GM12892 (cell line): ENCODE measurements around the gene KIF19.

Experiments used
- DNase-seq: peaks from one replicate; pipeline ENCODE4 v3.0.0; 2011; ENCODE audit not compliant: insufficient read length
- FAIRE-seq: peaks from 2 replicates; lab custom pipeline; 2011; peaks lifted over from hg19 to GRCh38; lab: Jason Lieb, UNC
- POLR2A ChIP-seq: IDR thresholded peaks from 2 replicates; pipeline ENCODE4 v1.6.1; 2011; ENCODE audit warnings: low read depth, low read length, control low read depth
- POLR2AphosphoS5 ChIP-seq: IDR thresholded peaks from 2 replicates; pipeline ENCODE4 v1.6.1; 2011; ENCODE audit warnings: low read depth, low read length, control low read depth
- TAF1 ChIP-seq: IDR thresholded peaks from 2 replicates; pipeline ENCODE4 v1.6.1; 2011; ENCODE audit warnings: low read depth, mild to moderate bottlenecking, control low read depth, low read length, borderline replicate concordance

The KIF19 gene

DNA sequence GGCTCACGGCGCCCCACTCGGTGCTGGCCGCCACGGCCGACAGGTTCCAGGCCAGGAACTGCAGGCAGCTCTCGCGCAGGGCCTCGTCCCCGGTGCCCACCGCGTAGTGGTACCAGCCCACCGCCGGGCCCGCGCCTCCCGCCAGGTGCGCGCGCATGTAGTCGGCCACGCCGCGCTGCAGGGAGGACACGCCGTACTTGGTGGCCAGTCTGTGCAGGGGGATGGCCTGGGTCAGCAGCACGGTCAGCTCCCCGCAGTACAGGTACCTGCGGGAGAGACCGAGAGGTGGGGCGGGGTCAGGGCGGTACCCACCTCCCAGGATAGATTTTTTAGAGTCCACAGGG lies 31.4 kb downstream of the KIF19 start:
- DNase-seq (no peak), FAIRE-seq (no peak)

DNA sequence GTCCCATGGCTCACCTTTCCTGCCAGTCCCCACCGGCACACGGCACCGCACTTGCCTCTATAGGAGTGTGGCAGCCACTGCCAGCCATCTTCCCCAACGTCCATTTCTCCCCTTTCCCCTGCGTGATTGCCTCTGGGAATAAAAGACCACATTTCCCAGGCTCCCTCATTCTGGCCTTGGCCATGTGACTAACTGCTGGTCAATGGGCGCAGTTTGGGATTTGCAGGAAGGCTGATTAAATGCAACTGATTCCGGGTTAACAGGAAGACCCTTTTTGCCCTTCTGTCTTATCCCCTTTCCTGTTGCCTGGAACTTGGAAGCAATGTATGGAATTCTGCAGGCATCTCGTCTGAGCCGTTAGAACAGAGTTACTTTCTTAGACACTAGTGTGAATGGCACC lies 32.7 kb downstream of the KIF19 start:
- DNase-seq (no peak), FAIRE-seq (no peak)
- TF ChIP-seq TAF1 = no peak
- no peak for TF ChIP-seq POLR2A
- no peak for TF ChIP-seq POLR2AphosphoS5

More for the DNA sequence above, 31.4 kb downstream of the KIF19 start:
- no peak for TF ChIP-seq POLR2A
- no peak for TF ChIP-seq POLR2AphosphoS5
- no peak for TF ChIP-seq TAF1

DNA sequence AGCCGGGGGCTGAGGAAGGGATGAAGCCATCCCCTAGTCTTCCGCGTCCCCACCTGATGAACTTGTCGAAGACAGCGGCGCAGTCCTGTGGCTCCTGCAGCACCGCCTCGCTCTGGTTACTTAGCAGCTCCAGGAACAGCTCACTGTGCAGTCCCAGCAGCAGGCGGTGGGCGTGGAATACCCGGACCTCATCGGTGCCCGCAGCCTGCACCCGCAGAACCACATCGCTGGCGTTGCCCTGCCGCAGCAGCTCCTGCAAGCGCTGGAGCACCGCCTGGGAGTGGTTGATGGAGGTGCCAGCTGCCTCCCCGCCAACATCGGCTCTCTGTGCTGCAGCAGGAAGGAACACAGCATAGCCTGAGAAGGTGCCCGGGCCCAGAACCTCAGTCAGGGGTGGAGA lies 33.9 kb downstream of the KIF19 start:
- TF ChIP-seq POLR2A = no peak
- TF ChIP-seq POLR2AphosphoS5 = no peak
- TF ChIP-seq TAF1 = no peak
- no peak for FAIRE-seq
- no peak for DNase-seq

DNA sequence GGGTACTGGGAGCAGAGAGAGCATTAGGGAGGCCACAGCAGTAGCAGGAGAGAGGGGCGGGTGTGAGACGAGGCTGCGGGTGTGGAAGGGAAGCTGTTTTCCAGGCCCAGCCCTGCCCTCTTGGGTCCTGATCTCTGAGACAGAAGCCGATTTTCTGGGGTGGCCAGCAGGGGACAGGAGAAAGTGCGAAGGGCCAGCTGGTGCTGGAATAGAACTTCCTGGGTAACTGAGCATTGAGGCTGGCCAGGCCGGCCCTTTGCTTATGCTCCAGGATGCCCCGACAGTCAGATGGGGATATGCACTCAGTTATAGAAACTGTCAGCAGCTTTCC lies 34.8 kb downstream of the KIF19 start:
- FAIRE-seq (no peak), DNase-seq (no peak)
- no peak for TF ChIP-seq POLR2AphosphoS5
- TF ChIP-seq TAF1 = no peak
- TF ChIP-seq POLR2A = no peak

DNA sequence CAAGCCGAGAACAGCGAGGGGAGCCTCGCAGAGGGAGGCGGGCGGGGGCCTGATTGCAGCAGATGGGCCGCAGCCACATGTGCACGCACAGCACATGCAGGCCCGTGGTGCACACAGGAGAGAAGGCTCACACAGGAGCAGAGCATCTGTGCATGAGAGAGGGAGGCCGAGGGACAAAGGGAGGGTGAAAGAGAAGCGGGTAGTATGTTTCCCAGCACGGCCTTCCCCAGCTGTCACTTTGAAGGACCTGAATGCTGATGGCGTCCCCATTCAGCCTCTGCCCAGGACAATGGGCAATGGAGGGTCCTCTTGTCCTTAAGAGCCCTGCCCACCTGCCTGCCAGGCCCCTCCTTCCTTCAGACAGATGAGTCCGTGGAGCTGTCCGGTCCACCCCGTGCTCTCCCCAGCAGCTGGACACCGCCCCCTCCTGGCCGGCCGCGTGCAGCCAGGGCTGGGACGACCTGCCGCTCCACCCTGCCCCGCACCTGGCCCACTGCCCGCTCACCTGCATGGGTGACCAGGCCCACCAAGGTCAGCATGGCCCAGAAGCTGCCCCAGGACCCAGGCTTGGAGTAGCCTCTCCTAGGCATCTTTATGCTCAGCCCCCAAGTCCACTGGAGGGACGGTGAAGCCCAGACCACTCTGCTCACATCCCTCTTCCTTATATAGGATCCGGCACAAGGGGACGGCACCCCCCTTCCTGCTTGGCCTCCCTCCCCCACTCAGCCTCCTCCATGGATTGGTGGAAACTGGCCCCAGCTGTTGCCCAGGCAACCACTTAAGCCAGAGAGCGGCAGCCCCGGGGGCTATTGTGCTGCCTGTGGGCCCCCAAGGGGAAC lies 35.4 kb downstream of the KIF19 start, which contains the start of gene BTBD17:
Gene BTBD17, minus strand, starts transcription at position 639 of the 839 bp plus-strand sequence. Its CDS starts 49 bp downstream, at position 590.
- FAIRE-seq (no peak), DNase-seq (no peak)
- TF ChIP-seq TAF1 (no peak), POLR2A (no peak), POLR2AphosphoS5 (no peak)

DNA sequence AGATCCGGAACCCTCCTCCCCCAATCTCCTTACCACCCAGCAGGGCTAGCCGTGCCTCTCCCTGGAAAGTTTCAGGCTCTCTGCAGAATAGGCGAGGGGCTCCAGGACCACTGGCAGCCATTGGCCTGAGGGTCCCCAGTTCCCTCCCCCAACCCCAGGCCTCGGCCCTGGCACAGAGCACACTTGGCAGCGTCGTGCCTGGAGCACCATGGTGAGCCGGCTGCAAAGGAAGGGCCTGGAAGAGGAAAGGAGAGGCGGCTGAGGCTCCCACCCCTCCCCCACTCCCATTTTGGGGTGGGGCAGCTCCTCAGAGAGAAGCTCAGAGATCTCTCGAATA lies 36.0 kb downstream of the KIF19 start:
- no peak for FAIRE-seq
- DNase-seq = no peak
- TF ChIP-seq POLR2A = no peak
- no peak for TF ChIP-seq POLR2AphosphoS5
- no peak for TF ChIP-seq TAF1

DNA sequence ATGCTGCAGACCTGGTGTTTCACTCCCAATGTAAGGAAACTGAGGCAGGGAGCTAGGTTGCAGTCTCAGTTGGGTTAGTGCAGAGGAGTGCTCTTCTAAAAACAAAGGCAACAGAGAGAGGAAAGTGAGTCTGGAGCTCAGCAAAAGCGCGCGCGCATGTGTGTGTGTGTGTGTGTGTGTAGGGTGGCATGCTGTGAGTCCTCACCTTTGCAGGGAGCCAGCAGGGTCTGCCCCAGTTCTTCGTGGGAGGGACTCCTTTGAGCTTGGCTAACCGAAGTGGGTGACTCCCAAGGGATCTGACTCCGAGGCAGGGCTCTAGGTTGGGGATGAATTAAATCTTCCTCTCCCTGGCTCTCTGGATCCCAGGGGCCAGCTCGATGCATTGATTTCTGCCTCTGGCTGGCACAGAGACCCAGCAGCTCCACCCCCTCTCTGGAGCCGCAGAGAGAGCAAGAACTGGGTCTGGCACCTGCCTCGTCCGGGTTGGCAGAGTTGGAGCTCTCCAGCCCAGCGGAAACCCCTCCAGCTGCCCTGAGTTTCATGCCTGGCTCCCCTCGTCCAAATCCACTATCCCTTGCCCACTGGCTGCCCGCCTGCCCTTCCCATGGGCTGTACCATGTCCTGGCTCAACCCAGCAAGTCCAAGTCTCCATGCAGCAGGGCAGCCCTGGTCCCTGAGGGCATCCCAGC lies 36.9 kb downstream of the KIF19 start:
- TF ChIP-seq POLR2AphosphoS5 (no peak), POLR2A (no peak), TAF1 (no peak)
- no peak for FAIRE-seq
- DNase-seq = no peak

DNA sequence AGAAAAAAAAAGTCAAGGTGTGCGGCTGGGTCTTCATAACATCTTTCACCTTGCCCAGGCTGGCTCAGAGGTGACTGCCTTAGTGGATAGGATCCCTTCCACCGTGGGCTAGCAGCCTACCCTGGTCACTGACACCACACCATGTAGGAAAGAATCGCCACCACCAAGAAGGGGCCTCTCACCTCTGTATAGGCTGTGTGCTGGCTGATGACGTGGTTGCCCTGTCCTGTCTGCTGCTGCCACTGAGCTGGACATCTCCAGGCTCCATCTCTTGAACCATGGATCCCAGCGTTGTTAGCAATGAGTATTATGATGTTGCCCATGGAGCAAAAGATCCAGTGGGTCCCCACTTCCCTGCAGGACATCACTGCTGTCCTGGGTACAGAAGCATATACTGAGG lies 41.2 kb downstream of the KIF19 start, which contains the start of gene GPR142:
Gene GPR142, plus strand, starts transcription at position 301 of the 400 bp plus-strand sequence. CDS start 2,035 bp downstream, outside the sequence.
- FAIRE-seq = no peak
- DNase-seq = no peak
- no peak for TF ChIP-seq TAF1
- no peak for TF ChIP-seq POLR2A
- TF ChIP-seq POLR2AphosphoS5 = no peak

DNA sequence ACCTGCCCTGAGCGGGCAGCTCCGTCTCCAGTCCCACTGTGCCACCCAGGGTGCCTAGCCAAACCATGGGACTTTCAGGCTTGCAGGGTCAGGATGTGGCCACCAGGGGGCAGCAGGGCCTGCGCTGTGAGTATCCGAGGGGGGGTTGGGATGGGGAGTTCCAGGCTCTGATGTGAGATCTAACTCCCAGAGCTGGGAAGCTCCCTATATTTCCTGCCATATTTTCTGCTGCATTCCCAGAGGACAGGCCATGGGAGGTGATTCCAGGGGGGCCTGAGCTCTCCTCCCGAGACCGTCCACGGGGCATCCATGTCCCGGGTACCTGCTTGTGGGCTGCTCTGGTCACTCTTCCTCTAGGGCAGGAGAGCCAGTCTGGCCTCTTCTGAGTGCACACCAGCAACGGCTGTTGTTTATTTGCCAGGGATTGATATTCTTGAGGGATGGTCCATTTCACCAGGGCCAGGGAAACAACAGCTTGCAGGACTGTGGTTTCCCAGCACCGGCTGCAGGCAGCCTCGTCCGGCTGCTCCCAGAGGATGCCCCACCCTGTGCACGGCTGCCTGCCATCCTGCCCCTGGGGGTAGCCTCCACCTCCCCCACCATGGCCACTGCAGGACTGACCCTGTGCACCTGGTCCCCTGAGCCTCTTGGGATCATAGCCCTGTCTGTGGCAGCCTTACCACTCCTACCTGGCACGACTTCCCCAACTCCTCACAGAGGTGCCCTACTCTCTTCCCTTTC lies 42.5 kb downstream of the KIF19 start:
- FAIRE-seq = peak; percentile 79
- TF ChIP-seq POLR2AphosphoS5 = no peak
- no peak for TF ChIP-seq TAF1
- TF ChIP-seq POLR2A = no peak
- peak; percentile 78 for DNase-seq

DNA sequence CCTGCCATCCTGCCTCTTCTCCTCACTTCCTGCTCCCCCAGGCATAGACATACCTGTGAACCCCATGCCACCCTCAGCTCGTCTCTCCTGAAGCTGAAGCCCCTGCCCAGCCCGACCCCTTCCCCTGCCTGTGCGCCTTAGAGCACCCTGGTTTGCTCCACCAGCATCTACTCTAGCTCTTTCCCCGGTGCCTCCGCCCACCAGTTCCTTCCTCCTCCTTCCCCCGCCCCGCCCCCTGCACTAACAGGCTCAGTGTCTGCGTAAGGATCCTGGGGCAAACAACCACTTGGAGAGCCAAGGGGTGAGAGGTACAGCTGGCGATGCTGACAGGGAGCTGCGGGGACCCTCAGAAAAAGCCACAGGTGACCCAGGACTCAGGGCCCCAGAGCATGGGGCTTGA lies 43.2 kb downstream of the KIF19 start:
- TF ChIP-seq TAF1 = no peak
- no peak for TF ChIP-seq POLR2AphosphoS5
- no peak for TF ChIP-seq POLR2A

DNA sequence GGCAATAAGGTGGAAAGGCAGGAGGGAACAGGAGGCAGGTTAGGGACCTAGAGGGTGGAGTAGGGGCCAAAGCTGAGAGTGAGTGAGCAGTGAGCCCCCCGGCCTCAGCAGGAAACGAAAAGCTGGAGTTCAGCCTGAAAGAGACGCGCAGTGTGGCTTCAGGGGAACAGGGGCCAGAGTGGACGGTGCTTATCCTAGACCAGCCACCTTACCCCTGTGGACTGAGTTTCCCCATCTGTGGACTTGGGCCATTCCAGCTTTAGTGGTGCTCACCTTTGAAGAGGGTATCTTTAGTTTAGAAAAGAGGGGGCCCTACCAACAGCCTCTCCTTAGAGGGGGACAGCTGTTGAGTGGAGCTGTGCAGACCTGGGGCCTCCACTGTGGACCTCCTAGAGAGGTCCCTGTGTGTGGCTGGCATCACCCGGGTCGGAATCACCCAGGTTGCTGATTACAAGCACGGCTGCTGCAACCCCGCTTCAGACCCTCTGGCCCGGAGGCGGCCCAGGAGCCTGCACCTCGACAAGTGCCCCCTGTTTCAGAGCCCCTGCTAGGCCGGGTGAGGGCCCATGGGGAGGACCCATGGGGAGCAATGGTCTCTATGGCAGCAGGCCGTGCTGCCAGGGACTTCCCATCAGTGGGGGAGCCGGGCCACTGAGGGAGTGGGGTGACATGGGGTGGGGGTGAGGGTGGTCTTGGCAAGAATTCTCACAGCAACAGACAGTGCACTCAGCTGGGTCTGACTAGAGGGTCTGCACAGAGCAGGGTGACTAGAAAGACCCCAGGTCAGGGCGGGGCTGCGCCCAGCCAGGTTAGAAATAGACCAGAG lies 43.9 kb downstream of the KIF19 start:
- TF ChIP-seq POLR2A (no peak), POLR2AphosphoS5 (no peak)
- FAIRE-seq (no peak), DNase-seq (no peak)

More for the DNA sequence above, 43.2 kb downstream of the KIF19 start:
- FAIRE-seq (no peak), DNase-seq (no peak)
